ENCODE results near the gene ERN1. TPM values are rescaled to one million over a fixed set of nuclear protein-coding genes. Genes with fewer than 3 reads are reported as not detected.
"Not testable (repeated sequence)": the region's sequence is repeated elsewhere in the genome, so short reads cannot be mapped to it uniquely, and the experiment has no call there.

ERN1 gene
- total RNA-seq, 1 donor from 2014 or later, result 12.1 TPM

DNA sequence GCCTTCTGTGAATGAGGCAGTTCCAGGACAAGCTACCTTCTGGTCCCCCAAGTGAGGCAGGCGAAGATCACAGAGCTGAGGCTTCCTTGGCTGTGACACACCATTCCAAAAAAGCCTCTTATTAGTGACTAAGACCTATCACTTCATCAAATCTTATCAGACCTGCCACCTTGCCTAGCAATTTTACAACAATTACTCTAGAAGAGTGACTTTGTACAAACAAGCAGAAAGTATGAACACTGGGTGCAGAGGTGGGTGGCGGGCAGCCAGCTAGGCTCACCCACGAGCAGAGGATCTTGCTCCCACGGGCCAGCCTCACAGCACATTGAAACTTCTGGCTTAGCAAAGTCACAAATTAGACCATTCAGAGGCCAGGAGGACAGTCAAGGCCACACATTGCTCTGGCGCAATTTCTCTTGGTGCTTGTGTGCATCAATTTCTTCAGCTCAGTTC is 107.3 kb downstream of the ERN1 start:
- Mint-ChIP-seq H3K27ac (no peak overlapping the region), H3K9me3 (no peaks in the 10 kb centered on the region), H3K36me3 (no peaks in the 10 kb centered on the region), H3K27me3 (peaks cover 9% of the 10 kb centered on the region), H3K4me3 (no peak overlapping the region), H3K4me1 (ENCODE audit: unreplicated experiment) (peaks cover 6% of the 10 kb centered on the region)
- TF ChIP-seq, protein P1, sequence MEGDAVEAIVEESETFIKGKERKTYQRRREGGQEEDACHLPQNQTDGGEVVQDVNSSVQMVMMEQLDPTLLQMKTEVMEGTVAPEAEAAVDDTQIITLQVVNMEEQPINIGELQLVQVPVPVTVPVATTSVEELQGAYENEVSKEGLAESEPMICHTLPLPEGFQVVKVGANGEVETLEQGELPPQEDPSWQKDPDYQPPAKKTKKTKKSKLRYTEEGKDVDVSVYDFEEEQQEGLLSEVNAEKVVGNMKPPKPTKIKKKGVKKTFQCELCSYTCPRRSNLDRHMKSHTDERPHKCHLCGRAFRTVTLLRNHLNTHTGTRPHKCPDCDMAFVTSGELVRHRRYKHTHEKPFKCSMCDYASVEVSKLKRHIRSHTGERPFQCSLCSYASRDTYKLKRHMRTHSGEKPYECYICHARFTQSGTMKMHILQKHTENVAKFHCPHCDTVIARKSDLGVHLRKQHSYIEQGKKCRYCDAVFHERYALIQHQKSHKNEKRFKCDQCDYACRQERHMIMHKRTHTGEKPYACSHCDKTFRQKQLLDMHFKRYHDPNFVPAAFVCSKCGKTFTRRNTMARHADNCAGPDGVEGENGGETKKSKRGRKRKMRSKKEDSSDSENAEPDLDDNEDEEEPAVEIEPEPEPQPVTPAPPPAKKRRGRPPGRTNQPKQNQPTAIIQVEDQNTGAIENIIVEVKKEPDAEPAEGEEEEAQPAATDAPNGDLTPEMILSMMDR (conservative IDR thresholded peaks at IDR 0.05), result no peak
- DNase-seq (ENCODE audit: extremely low spot score, unreplicated experiment), result peak; percentile 32

DNA sequence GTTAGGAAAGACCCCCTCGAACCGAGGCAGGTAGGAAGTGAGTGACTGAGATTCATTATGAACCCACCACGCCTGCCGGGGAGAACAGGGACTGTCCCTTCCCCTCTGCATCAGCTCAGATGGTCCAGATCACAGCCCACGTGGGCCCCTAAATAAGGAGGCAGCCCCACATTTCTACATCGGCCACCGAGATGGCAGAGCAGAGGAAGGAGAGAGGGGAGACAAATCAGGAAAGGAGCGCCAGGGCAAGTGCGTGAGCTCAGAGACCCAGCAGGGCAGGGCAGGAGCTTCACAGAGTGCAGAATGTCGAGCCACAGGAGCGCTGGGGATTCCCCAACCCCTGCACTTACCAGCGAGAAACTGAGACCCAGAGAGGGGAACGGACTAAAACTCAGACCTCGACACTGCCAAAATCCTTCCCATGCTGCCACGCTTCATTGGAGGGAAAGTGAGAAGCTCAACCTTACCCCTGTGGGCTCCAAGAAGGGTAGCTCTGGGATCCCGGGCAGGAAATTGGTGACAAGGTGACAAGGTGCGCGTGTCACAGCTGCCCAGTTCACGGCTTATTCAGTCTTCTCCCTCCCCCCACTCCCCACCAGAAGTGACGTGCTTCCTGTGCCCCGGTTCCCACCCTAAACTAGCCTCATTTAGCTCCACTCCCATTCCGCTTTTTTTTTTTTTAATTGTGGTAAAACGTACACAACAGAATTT is 109.7 kb downstream of the ERN1 start, which contains the start of gene ICAM2:
Gene ICAM2 (minus strand): TSS at position 578 of the 711 bp plus-strand sequence. CDS start 13,942 bp downstream, outside the sequence.
- Mint-ChIP-seq H3K4me1 (ENCODE audit: unreplicated experiment) (peaks cover 9% of the 10 kb centered on the region), H3K27me3 (peaks cover 6% of the 10 kb centered on the region), H3K36me3 (no peaks in the 10 kb centered on the region), H3K27ac (no peak within 1 kb of the TSS), H3K4me3 (peak within 1 kb of the TSS; percentile 44), H3K9me3 (no peaks in the 10 kb centered on the region)
- DNase-seq (ENCODE audit: extremely low spot score, unreplicated experiment), result peak; percentile 44
- TF ChIP-seq, protein P1 (conservative IDR thresholded peaks at IDR 0.05), result no peak

DNA sequence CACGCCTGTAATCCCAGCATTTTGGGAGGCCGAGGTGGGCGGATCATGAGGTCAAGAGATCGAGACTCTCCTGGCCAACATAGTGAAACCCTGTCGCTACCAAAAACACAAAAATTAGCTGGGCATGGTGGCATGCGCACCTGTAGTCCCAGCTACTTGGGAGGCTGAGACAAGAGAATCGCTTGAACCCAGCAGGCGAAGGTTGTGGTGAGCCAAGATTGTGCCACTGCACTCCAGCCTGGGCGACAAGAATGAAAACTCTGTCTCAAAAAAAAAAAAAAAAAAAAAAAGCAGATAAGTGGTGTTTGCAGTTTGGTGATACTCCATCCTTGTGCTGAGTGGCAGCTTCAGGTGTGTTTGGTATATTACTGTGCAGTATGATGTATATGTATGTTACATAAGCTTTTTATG is 110.4 kb downstream of the ERN1 start:
- H3K36me3 Mint-ChIP-seq; H3K27me3 Mint-ChIP-seq; H3K9me3 Mint-ChIP-seq; H3K27ac Mint-ChIP-seq; H3K4me3 Mint-ChIP-seq; H3K4me1 Mint-ChIP-seq (ENCODE audit: unreplicated experiment): not testable (repeated sequence)
- DNase-seq (ENCODE audit: extremely low spot score, unreplicated experiment), result peak; percentile 16

DNA sequence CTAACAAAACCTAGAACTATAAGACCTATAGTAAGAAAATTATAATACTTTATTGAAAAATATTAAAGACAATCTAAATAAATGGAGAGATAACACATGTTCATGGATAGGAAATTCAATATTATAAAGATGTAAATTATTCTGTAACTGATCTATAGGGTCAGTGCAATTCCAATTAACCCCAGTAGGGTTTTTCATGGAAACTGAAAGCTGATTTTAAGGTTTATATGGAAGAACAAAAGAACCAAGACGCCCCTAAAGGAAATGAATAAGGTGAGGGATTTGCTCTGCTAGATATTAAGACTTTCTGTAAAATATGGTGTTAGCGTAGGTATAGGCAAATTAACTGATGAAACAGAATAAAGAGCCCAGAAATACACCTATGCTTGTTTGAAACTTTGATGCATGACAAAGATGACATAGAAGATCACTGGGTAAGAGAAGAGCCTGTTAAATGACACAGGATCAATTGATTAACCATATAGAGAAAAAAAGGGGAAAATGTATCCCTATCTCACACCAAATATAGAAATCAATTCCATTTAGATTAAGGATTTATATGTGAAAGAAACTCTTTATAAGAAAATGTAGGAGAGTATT is 112.5 kb downstream of the ERN1 start:
- Mint-ChIP-seq H3K27me3 (peaks cover 6% of the 10 kb centered on the region), H3K27ac (no peak overlapping the region), H3K36me3 (no peaks in the 10 kb centered on the region), H3K4me1 (ENCODE audit: unreplicated experiment) (peaks cover 4% of the 10 kb centered on the region), H3K9me3 (no peaks in the 10 kb centered on the region), H3K4me3 (no peak overlapping the region)
- TF ChIP-seq, protein P1 (conservative IDR thresholded peaks at IDR 0.05), result peak; percentile 70
- DNase-seq (ENCODE audit: extremely low spot score, unreplicated experiment), result no peak

DNA sequence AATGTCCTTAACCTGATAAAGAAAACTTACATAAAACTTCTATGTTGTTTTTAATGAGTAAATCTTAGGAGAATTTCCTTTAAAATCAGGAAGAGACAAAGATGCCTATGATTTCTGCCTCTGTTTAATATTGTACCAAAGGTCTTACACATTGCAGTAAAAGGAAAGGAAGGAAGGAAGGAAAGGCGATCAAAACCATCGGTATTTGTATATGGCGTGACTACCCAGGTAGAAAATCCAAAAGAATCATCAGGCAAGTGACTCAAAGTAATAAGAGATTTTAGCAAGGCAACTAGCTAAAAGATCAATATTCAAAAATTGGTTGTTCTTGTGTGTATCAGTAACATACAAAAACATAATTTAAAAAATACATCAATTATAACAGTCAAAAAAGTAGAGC is 113.0 kb downstream of the ERN1 start:
- H3K9me3 Mint-ChIP-seq, result no peaks in the 10 kb centered on the region
- H3K4me3 Mint-ChIP-seq, result no peak overlapping the region
- H3K36me3 Mint-ChIP-seq, result no peaks in the 10 kb centered on the region
- peaks cover 4% of the 10 kb centered on the region for H3K4me1 Mint-ChIP-seq (ENCODE audit: unreplicated experiment)
- H3K27ac Mint-ChIP-seq, result no peak overlapping the region
- TF ChIP-seq, protein P1 (conservative IDR thresholded peaks at IDR 0.05), result no peak
- DNase-seq (ENCODE audit: extremely low spot score, unreplicated experiment), result no peak
- H3K27me3 Mint-ChIP-seq, result peaks cover 6% of the 10 kb centered on the region

DNA sequence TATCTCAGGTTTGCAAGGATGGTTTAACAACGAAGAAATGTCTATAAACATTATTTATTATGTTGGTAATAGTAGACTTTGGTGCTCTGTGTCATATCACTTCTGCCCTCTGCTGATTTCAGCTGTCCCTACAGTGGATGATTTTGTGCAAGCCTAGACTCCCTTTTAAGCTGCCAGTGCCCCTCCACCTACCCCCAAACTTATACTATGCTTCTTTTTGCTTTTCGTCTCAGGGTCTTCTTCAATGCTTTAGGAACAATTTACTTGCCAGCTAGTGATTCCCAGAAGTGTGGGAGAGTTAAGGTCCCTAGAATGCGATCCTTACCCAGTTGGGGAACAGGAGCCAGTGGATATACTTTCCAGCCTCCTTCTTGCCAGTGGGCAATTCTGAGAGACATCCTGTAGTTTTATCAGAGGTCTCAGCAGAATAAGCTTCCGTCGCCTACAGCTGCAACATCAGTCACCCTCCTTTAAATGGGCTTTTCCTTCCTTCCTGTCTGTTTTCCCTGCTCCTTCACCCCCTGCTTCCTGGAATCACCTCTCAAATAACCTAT is 113.6 kb downstream of the ERN1 start:
- TF ChIP-seq, protein P1 (conservative IDR thresholded peaks at IDR 0.05), result no peak
- no peak overlapping the region for H3K4me3 Mint-ChIP-seq
- peaks cover 4% of the 10 kb centered on the region for H3K4me1 Mint-ChIP-seq (ENCODE audit: unreplicated experiment)
- H3K27me3 Mint-ChIP-seq, result peaks cover 10% of the 10 kb centered on the region
- no peak for DNase-seq (ENCODE audit: extremely low spot score, unreplicated experiment)
- H3K27ac Mint-ChIP-seq, result no peak overlapping the region
- H3K9me3 Mint-ChIP-seq, result no peaks in the 10 kb centered on the region
- no peaks in the 10 kb centered on the region for H3K36me3 Mint-ChIP-seq

Measured in type B pancreatic cell (in vitro differentiated cells).